Coronary artery (tissue), 2 donors: Measurements from ENCODE around the gene STPG1.

Experiments used
- DNase-seq: peaks from one replicate; pipeline ENCODE4 v3.0.0-alpha.2; 2017; ENCODE audit warnings: low spot score
- H3K27ac ChIP-seq, 2 donors: fragments of 200-600 bp; sonication (generic); one replicate each; pipeline ENCODE4 v1.5.1; 2016 to 2019
- H3K4me3 ChIP-seq: fragments of 200-600 bp; sonication (generic); 2 replicates; pipeline ENCODE4 v1.5.1; 2016; ENCODE audit warnings: mild to moderate bottlenecking, moderate library complexity
- CTCF ChIP-seq: fragments of 200-600 bp; sonication (generic); IDR thresholded peaks from one replicate; pipeline ENCODE4 v1.5.1; 2019; ENCODE audit warnings: antibody characterized with exemption

The STPG1 gene

GRCh38 chr1:24418898-24419628 is 5.5 kb upstream of the STPG1 start:
- no peak for TF ChIP-seq CTCF
- Histone ChIP-seq H3K27ac (no peak overlapping the region), H3K4me3 (no peak overlapping the region)
- no peak for DNase-seq

DNA sequence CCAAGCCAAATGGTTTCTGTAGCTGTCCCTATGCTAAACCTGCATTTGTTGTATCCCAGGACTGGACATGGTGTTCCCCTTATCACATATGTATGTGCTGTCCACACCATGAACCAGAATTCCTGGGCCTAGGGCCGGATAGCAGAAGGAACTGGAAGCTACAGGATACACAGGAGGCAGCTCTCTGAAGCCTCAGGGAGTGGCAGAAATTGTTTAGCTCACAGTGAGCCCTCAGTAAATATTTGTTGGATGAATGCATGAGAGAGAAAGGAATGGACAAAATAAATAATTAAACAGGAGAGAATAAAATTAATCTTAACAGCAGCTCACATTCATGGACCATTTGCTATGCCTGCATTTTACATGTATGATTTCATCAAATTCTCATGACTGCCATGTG is 4.1 kb upstream of the STPG1 start:
- no peak overlapping the region for H3K27ac ChIP-seq
- TF ChIP-seq CTCF = no peak
- no peak for DNase-seq
- no peak overlapping the region for H3K4me3 ChIP-seq

- DNase-seq = no peak
- Histone ChIP-seq H3K27ac (no peak overlapping the region), H3K4me3 (peak overlapping the region; percentile 75)
- TF ChIP-seq CTCF = no peak
Measured at GRCh38 chr1:24416666-24417391, 3.2 kb upstream of the STPG1 start.

GRCh38 chr1:24415910-24416665 is 2.5 kb upstream of the STPG1 start:
- H3K4me3 ChIP-seq = peak overlapping the region; percentile 75
- no peak for TF ChIP-seq CTCF
- no peak overlapping the region for H3K27ac ChIP-seq
- no peak for DNase-seq

GRCh38 chr1:24415334-24415909 is 1.8 kb upstream of the STPG1 start, which contains the start of gene NIPAL3:
Gene NIPAL3 (plus strand): TSS chr1:24415802. CDS start chr1:24419548, 3,746 bp downstream.
- TF ChIP-seq CTCF = peak; percentile 28
- H3K4me3 ChIP-seq = peak within 1 kb of the TSS; percentile 75
- DNase-seq = peak; percentile 94
- H3K27ac ChIP-seq = no peak within 1 kb of the TSS

DNA sequence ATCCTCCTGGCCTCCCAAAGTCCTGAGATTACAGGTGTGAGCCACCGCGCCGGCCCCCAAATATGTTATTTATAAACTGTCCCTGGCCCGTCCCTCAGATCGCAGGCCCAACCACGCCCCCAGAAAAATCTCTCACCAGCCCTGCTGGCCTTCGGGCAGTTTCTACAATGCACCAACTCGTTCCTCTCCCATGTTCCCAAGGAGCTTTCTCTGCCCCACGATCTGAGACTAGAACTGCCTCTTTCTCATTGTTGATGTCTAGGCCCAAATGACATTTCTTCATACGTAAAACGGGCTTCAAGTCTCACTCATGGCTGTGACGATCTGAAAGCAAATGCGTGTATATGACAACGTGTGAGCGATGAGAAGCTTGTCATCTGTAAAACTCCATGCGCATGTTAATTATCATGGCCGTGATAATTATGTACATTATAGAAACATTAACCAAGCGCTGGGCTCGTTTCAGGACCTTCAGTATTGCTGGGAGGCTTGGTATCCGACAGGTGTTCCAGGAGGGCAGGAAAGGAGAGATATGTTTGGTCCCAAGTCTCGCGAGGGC is 1.3 kb upstream of the STPG1 start:
- H3K27ac ChIP-seq = no peak overlapping the region
- TF ChIP-seq CTCF = no peak

More for the DNA sequence above, 1.3 kb upstream of the STPG1 start:
- DNase-seq = no peak
- H3K4me3 ChIP-seq = peak overlapping the region; percentile 75
